Measurements from ENCODE around the gene RPL39L.
A peak's percentile ranks its signal among the peaks of the same experiment; 100 is the strongest.

Gene RPL39L

DNA sequence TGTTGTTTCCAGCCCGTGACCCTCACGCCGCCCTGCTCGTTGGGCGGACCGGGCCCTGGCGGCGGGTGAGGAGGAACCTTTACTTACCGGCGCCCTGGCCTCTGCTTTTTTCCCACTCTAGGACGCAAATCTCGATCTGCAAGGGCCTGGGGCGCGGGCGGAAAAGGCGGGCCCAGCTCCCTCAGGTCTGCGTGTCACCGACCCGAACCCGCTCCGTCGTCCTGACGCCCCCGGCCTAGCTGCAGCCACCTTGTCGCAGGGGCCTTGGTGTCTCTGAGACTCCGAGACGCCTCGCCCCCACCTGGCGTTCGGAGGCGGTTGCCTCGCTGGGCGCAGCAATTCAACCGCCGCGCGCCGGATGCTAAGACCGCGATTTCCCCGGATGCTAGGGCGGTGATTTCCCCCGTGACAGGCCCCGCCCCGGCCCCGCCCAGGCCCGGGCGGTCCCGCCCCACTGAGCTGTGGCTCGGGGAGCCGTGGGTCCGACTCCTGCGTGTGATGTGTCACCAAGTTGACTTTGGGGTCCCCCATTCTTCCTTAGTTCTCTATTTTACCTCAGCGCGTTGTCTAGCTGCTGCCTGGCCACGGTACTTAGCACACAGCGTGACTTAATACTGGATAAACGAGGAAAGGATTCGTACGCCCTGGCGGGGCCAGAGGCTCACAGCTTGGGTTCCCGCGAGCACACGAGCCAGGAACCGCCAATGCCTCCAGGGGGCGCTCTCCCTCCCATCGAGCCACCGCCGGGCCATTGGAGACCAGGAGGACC lies at the start of gene RPL39L:
TSS of gene RPL39L (minus strand) at position 371 of the 769 bp plus-strand sequence. CDS start 18,196 bp downstream, outside the sequence.
- Histone ChIP-seq H3K4me1 (ENCODE audit: low read length) (peaks cover 10% of the 10 kb centered on the region), H3K4me2 (ENCODE audit: low read length) (peak within 1 kb of the TSS; percentile 78), H3K36me3 (replicated peaks; ENCODE audit: low read depth, low read length) (peaks cover 30% of the 10 kb centered on the region), H4K20me1 (ENCODE audit: insufficient read depth, low read length) (no peaks in the 10 kb centered on the region), H3K9me3 (ENCODE audit: insufficient read depth, low read length) (peaks cover 11% of the 10 kb centered on the region), H3K4me3 (ENCODE audit: low read length) (peak within 1 kb of the TSS; percentile 83), H3K79me2 (ENCODE audit: low read length) (peaks cover 9% of the 10 kb centered on the region), H3K27me3 (ENCODE audit: low read depth, low read length) (no peaks in the 10 kb centered on the region), H3K9ac (ENCODE audit: low read length) (peak within 1 kb of the TSS; percentile 82), H2AFZ (ENCODE audit: low read depth, low read length) (peak within 1 kb of the TSS; percentile 60; the same call in 1 of the 2 replicates), H3K27ac (ENCODE audit: low read length) (peak within 1 kb of the TSS; percentile 70)
- TF ChIP-seq, protein P1, sequence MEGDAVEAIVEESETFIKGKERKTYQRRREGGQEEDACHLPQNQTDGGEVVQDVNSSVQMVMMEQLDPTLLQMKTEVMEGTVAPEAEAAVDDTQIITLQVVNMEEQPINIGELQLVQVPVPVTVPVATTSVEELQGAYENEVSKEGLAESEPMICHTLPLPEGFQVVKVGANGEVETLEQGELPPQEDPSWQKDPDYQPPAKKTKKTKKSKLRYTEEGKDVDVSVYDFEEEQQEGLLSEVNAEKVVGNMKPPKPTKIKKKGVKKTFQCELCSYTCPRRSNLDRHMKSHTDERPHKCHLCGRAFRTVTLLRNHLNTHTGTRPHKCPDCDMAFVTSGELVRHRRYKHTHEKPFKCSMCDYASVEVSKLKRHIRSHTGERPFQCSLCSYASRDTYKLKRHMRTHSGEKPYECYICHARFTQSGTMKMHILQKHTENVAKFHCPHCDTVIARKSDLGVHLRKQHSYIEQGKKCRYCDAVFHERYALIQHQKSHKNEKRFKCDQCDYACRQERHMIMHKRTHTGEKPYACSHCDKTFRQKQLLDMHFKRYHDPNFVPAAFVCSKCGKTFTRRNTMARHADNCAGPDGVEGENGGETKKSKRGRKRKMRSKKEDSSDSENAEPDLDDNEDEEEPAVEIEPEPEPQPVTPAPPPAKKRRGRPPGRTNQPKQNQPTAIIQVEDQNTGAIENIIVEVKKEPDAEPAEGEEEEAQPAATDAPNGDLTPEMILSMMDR (IDR thresholded peaks at IDR 0.05; ENCODE audit: low read depth, low read length): peak; percentile 87
- TF ChIP-seq EZH2phosphoT487 (IDR thresholded peaks at IDR 0.05; ENCODE audit: low read depth): no peak

DNA sequence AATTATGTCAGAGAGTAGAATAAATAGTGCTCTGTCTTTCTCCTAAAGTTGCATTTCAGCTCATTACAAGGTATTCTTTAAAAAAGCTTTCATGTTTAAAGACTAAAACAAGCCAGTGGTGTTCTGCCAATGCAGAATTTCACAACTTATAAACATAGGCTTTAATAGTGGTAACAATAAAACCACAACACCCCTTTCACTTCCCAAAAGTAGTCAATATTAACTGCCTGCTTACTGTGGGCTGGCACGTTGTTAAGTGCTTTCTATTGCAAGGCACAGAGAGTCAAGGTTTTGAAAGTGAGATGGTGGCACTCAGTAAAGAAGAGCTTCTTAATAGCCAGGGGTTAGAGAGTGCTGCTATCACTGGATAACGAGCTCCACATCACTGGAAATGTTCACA lies 49.6 kb upstream of the RPL39L start:
- peaks cover 28% of the 10 kb centered on the region for H3K27me3 ChIP-seq (ENCODE audit: low read depth, low read length)
- H3K4me2 ChIP-seq (ENCODE audit: low read length): no peak overlapping the region

DNA sequence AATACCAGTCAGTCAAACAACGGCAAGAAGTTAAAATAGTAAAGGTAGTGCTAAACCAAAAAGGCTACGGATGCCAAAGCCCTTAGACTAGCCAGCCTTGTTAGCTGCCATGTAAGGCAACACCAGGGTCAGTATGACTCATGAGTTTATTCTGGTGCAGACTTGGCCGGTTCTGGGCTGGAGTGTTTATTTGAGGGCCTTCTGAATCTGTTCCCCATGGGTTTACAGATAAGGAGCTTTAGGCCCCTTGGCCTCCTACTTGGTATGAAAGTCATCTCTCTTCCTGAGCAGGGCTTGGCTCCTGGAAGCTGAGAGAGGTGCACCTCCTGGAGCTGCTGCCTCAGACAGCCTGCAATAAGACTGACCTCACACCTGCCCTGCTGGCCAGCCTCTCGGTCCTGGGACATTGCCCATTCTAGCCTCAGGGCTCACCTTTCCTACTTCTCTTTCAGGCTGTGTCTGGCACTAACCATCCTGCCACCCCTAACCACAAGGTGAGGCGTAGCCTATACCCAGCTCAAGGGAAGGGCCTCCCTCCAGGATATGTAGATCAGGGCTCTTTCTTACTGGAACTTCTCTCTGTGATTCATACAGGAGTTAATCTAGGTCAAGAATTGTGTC lies 47.6 kb upstream of the RPL39L start:
- Histone ChIP-seq H3K9me3 (ENCODE audit: insufficient read depth, low read length) (no peaks in the 10 kb centered on the region), H3K4me2 (ENCODE audit: low read length) (no peak overlapping the region), H3K9ac (ENCODE audit: low read length) (no peak overlapping the region), H3K27ac (ENCODE audit: low read length) (no peak overlapping the region), H4K20me1 (ENCODE audit: insufficient read depth, low read length) (no peaks in the 10 kb centered on the region), H3K4me1 (ENCODE audit: low read length) (peaks cover 18% of the 10 kb centered on the region), H3K79me2 (ENCODE audit: low read length) (no peaks in the 10 kb centered on the region), H3K27me3 (ENCODE audit: low read depth, low read length) (peaks cover 20% of the 10 kb centered on the region), H3K36me3 (replicated peaks; ENCODE audit: low read depth, low read length) (no peaks in the 10 kb centered on the region), H2AFZ (ENCODE audit: low read depth, low read length) (no peak overlapping the region), H3K4me3 (ENCODE audit: low read length) (no peak overlapping the region)
- no peak for TF ChIP-seq EZH2phosphoT487 (IDR thresholded peaks at IDR 0.05; ENCODE audit: low read depth)
- TF ChIP-seq, protein P1 (IDR thresholded peaks at IDR 0.05; ENCODE audit: low read depth, low read length): no peak

More for the DNA sequence above, 49.6 kb upstream of the RPL39L start:
- Histone ChIP-seq H4K20me1 (ENCODE audit: insufficient read depth, low read length) (no peaks in the 10 kb centered on the region), H3K36me3 (replicated peaks; ENCODE audit: low read depth, low read length) (no peaks in the 10 kb centered on the region), H3K9ac (ENCODE audit: low read length) (no peak overlapping the region), H3K4me1 (ENCODE audit: low read length) (peaks cover 10% of the 10 kb centered on the region), H2AFZ (ENCODE audit: low read depth, low read length) (no peak overlapping the region), H3K4me3 (ENCODE audit: low read length) (no peak overlapping the region), H3K9me3 (ENCODE audit: insufficient read depth, low read length) (no peaks in the 10 kb centered on the region), H3K27ac (ENCODE audit: low read length) (no peak overlapping the region), H3K79me2 (ENCODE audit: low read length) (no peaks in the 10 kb centered on the region)
- no peak for TF ChIP-seq EZH2phosphoT487 (IDR thresholded peaks at IDR 0.05; ENCODE audit: low read depth)
- TF ChIP-seq, protein P1 (IDR thresholded peaks at IDR 0.05; ENCODE audit: low read depth, low read length): no peak

DNA sequence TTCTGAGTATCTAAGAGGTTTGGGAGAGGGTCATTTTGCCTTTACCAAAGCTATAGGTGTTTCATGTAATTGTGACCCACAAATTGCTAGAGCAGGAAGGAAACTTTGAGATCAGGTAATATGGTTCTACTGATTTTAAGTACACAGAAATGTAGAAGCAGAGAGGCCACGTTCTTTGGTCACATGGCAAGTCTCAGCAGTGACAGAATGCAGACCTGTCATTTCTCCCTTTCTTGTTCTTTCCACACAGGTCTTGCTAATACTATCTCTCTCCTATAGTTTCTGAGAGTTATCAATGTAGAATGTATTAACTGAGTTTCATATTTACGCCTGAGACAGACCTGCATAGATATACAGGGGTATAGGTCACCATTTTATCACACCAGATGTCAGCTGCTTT lies 47.1 kb upstream of the RPL39L start:
- no peaks in the 10 kb centered on the region for H3K9me3 ChIP-seq (ENCODE audit: insufficient read depth, low read length)
- no peak overlapping the region for H3K9ac ChIP-seq (ENCODE audit: low read length)
- no peak overlapping the region for H3K4me2 ChIP-seq (ENCODE audit: low read length)
- H3K79me2 ChIP-seq (ENCODE audit: low read length): no peaks in the 10 kb centered on the region
- peaks cover 20% of the 10 kb centered on the region for H3K27me3 ChIP-seq (ENCODE audit: low read depth, low read length)
- H3K4me1 ChIP-seq (ENCODE audit: low read length): peaks cover 18% of the 10 kb centered on the region
- H3K4me3 ChIP-seq (ENCODE audit: low read length): no peak overlapping the region
- H3K36me3 ChIP-seq (replicated peaks; ENCODE audit: low read depth, low read length): no peaks in the 10 kb centered on the region
- TF ChIP-seq EZH2phosphoT487 (IDR thresholded peaks at IDR 0.05; ENCODE audit: low read depth): no peak
- TF ChIP-seq, protein P1 (IDR thresholded peaks at IDR 0.05; ENCODE audit: low read depth, low read length): no peak
- H3K27ac ChIP-seq (ENCODE audit: low read length): no peak overlapping the region
- H4K20me1 ChIP-seq (ENCODE audit: insufficient read depth, low read length): no peaks in the 10 kb centered on the region
- 0 out of 2 replicates have a peak overlapping the region, but pooled peaks have one; percentile 15 for H2AFZ ChIP-seq (ENCODE audit: low read depth, low read length)

All from OCI-LY3 (cell line).